ENCODE results near the gene ACAP3. TPM values are rescaled to one million over a fixed set of nuclear protein-coding genes. Genes with fewer than 3 reads are reported as not detected.
A peak's percentile ranks its signal among the peaks of the same experiment; 100 is the strongest.
"Not testable (repeated sequence)": the region's sequence is repeated elsewhere in the genome, so short reads cannot be mapped to it uniquely, and the experiment has no call there.

Gene ACAP3
- total RNA-seq, 1 donor from 2014 or later: 36.6 TPM

GRCh38 chr1:1330366-1331067 is 22.8 kb upstream of the ACAP3 start:
- DNase-seq (ENCODE audit: low spot score): no peak

GRCh38 chr1:1329304-1330210 is 21.8 kb upstream of the ACAP3 start:
- DNase-seq (ENCODE audit: low spot score): no peak

DNA sequence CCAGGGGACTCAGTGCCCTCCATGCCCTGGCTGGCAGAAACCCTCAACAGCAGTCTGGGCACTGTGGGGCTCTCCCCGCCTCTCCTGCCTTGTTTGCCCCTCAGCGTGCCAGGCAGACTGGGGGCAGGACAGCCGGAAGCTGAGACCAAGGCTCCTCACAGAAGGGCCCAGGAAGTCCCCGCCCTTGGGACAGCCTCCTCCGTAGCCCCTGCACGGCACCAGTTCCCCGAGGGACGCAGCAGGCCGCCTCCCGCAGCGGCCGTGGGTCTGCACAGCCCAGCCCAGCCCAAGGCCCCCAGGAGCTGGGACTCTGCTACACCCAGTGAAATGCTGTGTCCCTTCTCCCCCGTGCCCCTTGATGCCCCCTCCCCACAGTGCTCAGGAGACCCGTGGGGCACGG is 20.5 kb upstream of the ACAP3 start:
- no peak for DNase-seq (ENCODE audit: low spot score)

GRCh38 chr1:1327291-1327690 is 19.6 kb upstream of the ACAP3 start:
- DNase-seq (ENCODE audit: low spot score): no peak

- no peak for DNase-seq (ENCODE audit: low spot score)
These were observed 18.4 kb upstream of the ACAP3 start for GRCh38 chr1:1326075-1326605.

DNA sequence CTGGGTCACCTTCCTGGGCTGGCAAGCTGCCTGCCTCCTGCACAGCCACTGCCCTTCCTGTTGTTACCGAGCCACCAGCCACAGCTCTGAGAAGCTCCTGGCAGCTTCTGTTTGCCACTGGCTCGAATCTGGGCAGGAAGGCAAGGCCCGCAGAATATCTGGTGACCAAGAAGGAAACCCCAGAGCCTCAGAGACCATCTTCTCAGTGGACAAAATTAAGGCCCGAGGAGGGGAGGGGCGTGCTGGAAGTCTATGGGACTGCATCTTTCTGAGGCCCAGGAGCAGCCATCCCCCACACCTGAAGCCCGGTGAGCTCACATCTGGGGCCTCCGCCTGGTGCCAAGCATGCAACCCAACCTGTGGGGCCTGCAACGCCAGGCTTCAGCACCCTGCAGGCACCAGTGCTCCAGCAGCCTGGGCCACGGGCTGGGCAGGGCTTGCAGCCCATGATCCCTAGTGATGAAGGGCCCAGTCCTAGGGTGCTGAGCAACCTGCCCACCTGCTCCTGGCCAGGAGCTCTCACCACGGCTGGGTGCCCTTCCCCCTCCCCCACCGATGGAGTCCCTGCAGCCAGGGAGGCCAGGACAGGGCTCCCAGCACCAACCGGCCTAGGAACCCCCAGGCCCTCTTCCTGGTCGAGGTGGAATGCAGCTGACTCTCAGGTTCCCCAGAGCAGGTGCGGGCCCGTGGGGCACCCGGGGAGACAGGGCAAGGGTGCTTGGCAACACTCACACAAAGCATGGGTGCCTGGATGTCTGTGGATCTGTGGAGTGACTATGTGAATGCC is 17.8 kb upstream of the ACAP3 start:
- DNase-seq (ENCODE audit: low spot score): no peak

- peak; percentile 99 for DNase-seq (ENCODE audit: low spot score)
These were observed 17.0 kb upstream of the ACAP3 start, which contains the start of the genes CPTP and INTS11 for GRCh38 chr1:1324524-1325287. Gene CPTP (plus strand): TSS chr1:1324802. CDS start chr1:1326911, 2,109 bp downstream. Gene INTS11 (minus strand): TSS chr1:1324660. CDS start chr1:1324608, 52 bp downstream.

DNA sequence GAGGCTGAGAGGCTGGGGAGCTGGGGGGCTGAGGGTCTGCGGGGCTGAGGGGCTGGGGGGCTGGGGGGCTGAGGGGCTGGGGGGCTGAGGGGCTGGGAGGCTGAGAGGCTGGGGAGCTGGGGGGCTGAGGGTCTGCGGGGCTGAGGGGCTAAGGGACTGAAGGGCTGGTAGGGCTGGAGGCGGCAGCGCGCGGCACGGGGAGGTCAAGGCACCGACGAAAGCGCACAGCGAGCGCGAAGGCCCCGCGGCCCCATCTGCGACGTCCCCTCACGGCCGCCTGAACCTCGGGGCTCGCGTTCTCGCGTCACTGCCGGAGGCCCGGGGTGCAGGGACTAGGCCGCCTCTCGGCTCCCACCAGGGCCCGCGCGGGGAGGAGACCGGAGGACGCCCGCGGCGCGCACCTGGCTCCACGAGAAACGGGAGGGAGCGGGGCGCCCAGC is 16.4 kb upstream of the ACAP3 start:
- DNase-seq (ENCODE audit: low spot score): no peak

GRCh38 chr1:1322952-1323351 is 15.2 kb upstream of the ACAP3 start:
- no peak for DNase-seq (ENCODE audit: low spot score)

DNA sequence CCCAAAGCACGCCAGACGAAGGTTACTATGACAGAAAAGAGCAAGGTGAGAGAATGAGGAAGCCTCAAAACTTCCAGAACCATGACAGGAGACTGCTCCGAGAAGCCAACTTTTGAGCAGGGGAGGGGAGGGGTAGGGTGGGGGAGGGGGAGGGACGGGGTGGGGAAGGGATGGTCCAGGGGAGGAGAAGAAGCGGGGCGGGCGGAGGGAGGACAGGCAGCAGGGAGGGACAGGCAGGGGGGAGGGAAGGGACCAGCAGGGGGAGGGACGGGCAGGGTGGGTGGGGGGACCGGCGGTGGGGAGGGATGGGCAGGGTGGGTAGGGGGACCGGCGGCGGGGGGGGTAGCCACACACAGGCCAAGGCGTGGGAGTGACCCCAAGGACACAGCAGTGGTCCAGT is 14.7 kb upstream of the ACAP3 start:
- DNase-seq (ENCODE audit: low spot score): no peak

GRCh38 chr1:1321477-1321876 is 13.7 kb upstream of the ACAP3 start:
- no peak for DNase-seq (ENCODE audit: low spot score)

DNA sequence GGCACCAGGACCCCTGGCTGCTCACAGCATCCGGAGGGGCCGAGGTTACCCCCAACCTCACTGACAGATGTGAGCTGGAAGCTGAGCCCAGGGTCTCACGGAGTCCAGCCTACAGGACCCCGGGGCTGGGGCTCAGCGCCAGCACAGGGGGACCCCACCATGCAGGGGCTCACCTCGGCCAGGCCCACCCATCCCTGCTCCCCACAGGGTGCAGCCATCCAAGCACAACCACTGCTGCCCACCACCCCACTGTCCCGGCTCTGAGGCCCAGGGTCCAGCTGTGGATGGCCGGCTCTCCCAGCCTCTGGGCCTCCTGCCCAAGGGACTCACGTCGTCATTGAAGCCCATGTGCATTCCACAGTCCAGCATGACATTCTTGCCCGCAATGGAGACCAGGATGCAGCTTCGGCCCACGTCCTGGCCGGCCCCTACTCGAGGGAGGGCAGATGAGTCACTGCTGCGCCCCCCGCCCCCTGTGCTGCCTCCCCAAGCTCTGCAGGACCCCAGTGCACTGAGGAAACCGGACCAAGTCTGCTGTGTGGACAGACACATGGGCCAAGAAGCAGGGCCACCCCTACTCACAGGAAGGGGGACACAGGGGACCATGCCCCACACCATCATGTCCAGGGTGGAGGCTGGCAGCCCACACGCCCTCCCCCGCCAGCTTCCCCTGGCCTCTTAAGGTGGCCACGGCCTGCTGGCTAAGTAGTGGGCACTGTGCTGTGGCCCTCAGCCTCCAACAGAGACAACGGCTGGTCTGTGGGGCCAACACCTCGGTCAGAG is 13.1 kb upstream of the ACAP3 start:
- no peak for DNase-seq (ENCODE audit: low spot score)

DNA sequence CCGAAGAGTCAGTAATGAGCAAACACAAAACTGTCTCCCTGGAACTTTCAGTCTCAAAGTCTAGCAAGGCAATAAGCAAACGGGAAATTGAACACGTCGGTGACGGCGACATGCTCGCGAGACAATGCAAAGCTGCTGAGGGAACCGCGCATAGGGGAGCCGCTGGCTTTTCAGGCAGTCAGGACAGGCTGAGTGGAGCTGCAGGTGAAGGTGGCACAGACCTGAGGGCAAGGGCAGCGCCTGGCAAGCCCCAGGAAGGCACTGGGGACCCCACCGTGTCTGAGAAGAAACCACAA is 11.9 kb upstream of the ACAP3 start:
- DNase-seq (ENCODE audit: low spot score): no peak

DNA sequence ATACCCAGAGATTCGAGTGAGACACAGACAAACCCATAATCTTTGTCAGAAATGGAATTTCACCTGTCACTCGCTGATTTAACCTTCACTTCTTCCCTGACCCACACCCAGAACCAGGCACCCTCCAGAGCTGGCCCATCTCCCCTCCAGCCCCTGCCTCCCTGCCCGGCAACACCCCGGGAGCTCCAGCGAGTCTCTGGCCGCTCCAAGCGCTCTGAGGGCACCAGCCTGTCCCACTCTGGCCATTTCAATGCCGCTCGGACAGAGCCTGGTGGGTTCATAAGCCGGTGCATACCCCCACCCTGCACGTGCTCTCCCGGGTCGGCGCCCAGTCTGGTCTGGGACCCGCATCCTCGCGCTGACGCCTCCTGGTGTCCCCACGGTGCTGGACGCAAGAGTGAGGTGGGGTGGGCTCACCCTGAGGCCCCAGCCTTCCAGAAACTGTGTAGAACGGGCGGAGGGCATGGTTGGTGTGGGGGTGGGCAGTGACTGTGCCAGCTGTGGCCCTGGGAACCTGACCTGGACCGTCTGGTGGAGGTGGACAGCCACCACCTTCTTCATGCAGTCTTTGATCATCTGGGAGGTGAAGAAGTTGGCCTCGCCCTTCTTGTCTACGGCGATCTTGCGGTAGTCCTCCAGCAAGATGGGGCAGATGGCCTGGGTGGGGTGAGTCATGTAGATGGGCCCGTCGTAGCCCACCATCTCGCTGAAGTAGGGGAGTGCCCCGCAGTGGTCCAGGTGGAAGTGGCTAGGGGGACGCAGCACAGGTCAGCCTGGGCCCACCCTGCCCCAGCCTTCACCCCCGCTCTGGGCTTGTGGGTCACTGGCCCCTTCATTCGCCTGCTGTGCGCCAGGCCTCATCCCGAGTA is 11.3 kb upstream of the ACAP3 start:
- no peak for DNase-seq (ENCODE audit: low spot score)

DNA sequence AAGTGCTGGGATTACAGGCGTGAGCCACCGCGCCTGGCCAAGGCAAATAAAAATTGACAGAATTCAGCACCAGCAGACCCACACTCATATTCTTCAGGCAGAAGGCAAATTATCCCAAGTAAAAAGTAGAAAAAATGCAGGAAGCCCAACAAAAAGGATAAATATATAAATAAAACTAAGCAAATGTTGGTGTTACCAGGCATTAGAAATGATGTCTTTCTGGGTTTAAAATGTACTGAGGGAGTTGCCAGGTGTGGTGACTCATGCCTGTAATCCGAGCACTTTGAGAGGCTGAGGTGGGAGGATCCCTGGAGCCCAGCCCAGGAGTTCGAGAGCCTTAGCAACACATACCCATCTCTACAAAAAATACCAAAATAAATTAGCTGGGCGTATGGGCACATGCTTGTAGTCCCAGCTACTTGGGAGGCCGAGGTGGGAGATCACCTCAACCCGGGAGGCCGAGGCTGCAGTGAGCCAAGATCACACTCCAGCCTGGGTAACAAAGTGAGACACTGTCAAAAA is 10.5 kb upstream of the ACAP3 start:
- DNase-seq (ENCODE audit: low spot score): no peak

DNA sequence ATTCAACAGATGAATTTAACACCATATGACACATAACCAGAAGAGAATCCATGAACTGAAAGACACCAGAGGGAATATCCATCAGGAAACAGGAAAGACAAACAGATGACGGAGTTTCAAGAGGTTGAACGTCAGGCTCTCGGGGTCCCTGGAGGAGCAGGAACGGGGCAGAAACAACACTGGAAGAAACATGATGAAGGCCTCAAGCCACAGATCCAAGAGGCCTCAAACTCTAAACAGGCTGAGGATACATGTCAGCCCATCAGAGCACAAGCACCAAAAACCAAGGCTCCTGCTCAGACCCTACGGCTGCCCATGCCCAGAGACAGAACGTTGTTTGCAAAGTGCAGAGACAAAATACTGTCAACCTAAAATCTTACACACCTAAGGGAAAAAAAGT is 9.7 kb upstream of the ACAP3 start:
- DNase-seq (ENCODE audit: low spot score): no peak

DNA sequence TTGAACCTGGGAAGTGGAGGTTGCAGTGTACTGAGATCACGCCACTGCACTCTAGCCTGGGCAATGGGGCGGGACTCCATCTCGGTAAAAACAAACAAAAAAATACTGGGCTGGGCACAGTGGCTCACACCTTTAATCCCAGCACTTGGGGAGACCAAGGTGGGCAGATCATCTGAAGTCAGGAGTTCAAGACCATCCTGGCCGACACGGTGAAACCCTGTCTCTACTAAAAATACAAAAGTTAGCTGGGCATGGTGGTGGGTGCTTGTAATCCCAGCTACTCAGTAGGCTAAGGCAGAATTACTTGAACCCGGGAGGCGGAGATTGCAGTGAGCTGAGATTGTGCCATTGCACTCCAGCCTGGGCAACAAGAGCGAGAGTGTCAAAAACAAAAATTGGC is 8.5 kb upstream of the ACAP3 start:
- DNase-seq (ENCODE audit: low spot score): not testable (repeated sequence)

- no peak for DNase-seq (ENCODE audit: low spot score)
These were observed 7.8 kb upstream of the ACAP3 start for GRCh38 chr1:1315435-1315954.
